ENCODE data around the gene HK1.

GRCh38 chr10:69363666-69364065 lies 85.4 kb downstream of the HK1 start:
- TF ChIP-seq, protein P1, sequence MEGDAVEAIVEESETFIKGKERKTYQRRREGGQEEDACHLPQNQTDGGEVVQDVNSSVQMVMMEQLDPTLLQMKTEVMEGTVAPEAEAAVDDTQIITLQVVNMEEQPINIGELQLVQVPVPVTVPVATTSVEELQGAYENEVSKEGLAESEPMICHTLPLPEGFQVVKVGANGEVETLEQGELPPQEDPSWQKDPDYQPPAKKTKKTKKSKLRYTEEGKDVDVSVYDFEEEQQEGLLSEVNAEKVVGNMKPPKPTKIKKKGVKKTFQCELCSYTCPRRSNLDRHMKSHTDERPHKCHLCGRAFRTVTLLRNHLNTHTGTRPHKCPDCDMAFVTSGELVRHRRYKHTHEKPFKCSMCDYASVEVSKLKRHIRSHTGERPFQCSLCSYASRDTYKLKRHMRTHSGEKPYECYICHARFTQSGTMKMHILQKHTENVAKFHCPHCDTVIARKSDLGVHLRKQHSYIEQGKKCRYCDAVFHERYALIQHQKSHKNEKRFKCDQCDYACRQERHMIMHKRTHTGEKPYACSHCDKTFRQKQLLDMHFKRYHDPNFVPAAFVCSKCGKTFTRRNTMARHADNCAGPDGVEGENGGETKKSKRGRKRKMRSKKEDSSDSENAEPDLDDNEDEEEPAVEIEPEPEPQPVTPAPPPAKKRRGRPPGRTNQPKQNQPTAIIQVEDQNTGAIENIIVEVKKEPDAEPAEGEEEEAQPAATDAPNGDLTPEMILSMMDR (conservative IDR thresholded peaks at IDR 0.05 in 1 of 2, IDR thresholded peaks at IDR 0.05 in 1 of 2; ENCODE audit: extremely low read depth in 1 of 2, insufficient read depth in 1 of 2, low read depth in 1 of 2, low read length in 2 of 2), result no peak
- TF ChIP-seq EZH2 (IDR thresholded peaks at IDR 0.05; ENCODE audit: borderline replicate concordance, low read length), result no peak
